HG02623 (cell line): Measurements from ENCODE around the gene GABRB2.
"Not testable (repeated sequence)": the region's sequence is repeated elsewhere in the genome, so short reads cannot be mapped to it uniquely, and the experiment has no call there.

Experiments used
- ATAC-seq: cut with Tn5 transposase; IDR thresholded peaks from one replicate; pipeline ENCODE4 v1.9.1; 2021; ENCODE audit warnings: moderate library complexity; ENCODE audit not compliant: unreplicated experiment

The GABRB2 gene

DNA sequence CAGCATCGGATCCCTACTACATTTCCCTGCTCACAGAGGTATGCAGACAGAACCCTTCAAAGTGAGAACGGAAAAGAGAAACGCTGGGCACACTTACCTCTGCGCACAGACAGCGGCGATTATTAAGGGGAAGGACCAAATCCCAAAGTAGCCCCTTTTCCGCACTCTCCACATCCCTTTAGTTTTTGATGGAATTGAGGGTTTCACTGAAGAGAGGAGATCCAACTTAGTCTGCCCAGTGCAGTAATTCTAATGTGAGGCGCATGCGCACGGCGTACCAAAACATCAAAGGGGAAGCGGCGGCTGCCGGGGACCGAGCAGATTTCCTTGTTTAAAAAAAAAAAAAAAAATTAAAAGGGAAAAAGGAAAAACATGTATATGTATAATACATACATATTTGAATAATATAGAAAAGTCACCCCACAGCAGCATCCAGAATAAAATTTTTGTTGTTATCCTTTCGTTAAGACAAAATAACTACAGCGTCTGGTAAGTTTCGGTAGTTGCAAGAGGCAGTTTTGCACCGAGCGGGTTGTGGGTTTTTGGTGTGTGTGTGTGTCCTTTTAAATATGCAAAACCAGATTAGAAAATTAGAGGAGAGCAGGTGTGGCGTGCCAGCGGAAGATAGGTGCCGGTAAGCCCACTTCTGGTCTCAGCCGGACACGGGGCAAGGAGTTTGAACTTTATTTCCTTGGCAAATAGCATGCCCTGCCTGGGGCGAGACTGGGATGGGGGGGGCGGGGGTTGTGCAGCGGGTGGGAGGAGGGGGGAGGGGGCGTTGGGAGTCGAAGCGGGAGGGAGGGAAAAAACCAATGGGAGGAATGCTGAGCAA, at the start of gene GABRB2:
Gene GABRB2, minus strand, starts transcription at position 256 of the 832 bp plus-strand sequence. Its CDS starts 82 bp downstream, at position 174.
- peak; percentile 58 for ATAC-seq

DNA sequence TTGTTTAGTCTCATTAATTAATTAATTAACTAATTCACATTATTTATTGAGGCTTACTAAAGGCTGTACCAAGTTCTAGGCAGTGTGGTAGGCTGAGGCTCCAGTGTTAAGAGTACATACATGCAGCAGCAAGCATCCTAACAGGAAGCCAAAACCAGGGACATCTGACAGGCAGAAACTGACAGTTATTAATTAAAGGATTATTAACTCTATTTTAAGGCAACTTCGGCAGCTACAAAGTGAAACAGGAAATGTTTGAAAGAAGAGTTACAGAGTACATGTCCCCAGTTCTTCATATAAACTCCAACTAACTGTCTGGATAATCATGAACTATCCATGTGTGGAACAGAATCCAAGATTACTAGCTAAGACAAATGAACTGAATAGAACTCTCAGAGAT, 39.3 kb upstream of the GABRB2 start:
- no peak for ATAC-seq

DNA sequence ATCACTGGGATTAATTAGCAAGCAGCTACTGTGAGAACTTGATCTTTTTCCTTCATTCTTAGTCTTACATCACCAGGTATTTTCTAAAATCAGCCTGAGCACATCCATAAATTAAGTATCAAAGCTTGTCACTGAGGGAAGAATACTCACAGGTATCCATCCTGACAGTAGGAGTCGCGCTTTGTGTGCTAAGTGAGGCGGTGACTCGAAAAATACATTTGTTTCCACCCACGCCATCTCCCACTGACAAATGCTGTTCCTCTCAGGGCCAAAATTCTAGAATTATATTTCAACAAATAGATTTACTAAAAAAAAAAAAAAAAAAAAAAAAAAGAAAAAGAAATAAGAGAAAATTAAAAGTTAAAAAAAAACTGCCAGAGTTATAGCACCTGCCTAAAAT, 34.1 kb upstream of the GABRB2 start:
- ATAC-seq = no peak

- ATAC-seq = no peak
Measured at GRCh38 chr5:161572914-161573313, 26.4 kb upstream of the GABRB2 start.

GRCh38 chr5:161566081-161566480, 19.6 kb upstream of the GABRB2 start:
- ATAC-seq = no peak

- ATAC-seq = no peak
Measured at GRCh38 chr5:161562446-161562845, 15.9 kb upstream of the GABRB2 start.

DNA sequence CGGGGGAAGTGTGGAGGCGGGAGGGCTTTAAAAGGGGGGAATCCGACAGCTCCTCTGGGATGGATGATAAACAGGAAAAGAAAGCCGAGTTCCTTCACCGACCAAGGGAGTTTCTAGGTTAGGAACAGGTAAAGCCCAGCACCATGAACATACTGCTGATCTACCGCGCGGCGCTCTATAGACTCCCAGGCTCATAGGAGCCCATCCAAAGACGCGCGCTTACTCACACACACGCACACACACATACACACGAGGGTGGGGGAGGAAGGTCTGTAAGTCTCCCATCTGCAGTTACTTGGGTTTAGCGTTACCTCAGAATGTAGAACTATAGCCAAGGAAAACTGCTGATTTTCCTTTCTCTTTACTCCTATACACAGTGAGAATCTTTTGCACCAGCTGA, 2.6 kb upstream of the GABRB2 start:
- no peak for ATAC-seq

DNA sequence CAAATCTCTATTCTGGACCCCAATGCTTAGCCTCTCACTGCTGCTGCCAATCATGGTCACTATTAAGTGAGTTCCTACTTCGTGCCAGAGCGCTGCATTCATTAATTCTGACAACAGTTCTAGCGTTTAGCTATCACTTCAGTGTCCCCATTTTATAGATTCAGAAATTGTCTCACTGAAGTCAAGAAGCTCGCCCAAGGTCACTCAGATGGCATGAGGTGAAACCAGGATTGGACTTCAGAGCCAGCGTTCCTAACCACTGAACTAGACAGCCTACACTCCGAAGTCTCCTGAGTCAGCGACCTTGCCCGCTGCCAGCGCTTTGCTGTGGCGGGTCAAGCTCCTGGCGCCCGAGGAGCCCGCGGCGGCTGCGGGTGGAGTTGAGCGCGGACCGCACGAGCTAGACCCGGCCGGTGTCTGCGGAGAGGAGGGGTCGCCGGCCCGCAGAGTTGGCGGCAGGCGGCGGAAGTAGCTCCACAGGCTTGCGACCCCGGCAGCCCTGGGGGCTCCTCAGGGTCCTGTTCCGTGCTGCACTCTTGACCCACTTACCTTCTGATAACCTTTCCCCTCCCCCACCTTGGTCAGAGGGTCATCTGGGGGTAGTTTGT, 2.1 kb upstream of the GABRB2 start:
- no peak for ATAC-seq

- no peak for ATAC-seq
Measured at GRCh38 chr5:161547738-161548486, 1.4 kb upstream of the GABRB2 start.

GRCh38 chr5:161547406-161547737, 847 bp upstream of the GABRB2 start:
- no peak for ATAC-seq

DNA sequence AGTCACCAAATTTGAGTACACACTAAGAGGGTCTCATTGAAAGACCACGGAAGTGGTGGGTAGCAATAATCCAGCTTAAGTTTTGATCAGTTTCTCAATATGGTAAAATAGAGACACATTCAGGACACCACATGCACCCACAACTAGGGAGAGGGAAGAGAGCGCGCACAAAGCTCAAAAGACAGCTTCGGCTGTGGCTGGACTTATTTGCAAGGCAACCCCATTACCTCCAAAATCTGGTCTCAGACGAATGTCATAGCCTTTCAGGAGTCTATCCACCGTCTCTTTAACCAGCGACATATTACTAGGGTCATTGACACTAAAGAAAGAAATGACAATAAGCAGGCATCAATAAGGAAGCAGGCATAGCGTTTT, 443 bp downstream of the GABRB2 start:
- ATAC-seq = no peak

- ATAC-seq = no peak
Measured at GRCh38 chr5:161545344-161546094, 1.0 kb downstream of the GABRB2 start.

- ATAC-seq = peak; percentile 44
Measured at GRCh38 chr5:161544350-161544765, 2.2 kb downstream of the GABRB2 start.

DNA sequence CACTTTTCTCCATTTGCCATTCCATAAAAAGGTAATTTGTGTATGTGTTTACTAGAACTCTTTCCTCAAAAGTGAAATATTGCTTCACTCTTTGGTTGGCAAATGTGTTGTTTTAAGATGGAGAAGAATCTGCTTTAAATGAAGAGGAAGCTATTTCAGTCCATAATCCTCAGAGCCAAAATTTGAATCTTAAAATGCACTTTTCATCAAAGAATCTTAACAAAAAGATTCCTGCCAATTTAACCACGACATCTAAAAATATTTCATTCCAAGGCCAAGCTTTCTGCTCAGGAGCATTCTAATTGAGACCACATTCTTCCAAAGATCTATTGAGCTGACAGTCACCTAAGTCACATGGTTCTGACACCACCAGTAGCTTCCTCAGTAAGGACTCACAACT, 7.5 kb downstream of the GABRB2 start:
- ATAC-seq = no peak

- ATAC-seq = peak; percentile 74
Measured at GRCh38 chr5:161535762-161536161, 10.8 kb downstream of the GABRB2 start.

GRCh38 chr5:161530700-161531099, 15.8 kb downstream of the GABRB2 start:
- no peak for ATAC-seq

GRCh38 chr5:161513942-161514341, 32.6 kb downstream of the GABRB2 start:
- ATAC-seq = no peak

- no peak for ATAC-seq
Measured at GRCh38 chr5:161507591-161507990, 38.9 kb downstream of the GABRB2 start.

- not testable (repeated sequence) for ATAC-seq
Measured at GRCh38 chr5:161505160-161505559, 41.4 kb downstream of the GABRB2 start.

DNA sequence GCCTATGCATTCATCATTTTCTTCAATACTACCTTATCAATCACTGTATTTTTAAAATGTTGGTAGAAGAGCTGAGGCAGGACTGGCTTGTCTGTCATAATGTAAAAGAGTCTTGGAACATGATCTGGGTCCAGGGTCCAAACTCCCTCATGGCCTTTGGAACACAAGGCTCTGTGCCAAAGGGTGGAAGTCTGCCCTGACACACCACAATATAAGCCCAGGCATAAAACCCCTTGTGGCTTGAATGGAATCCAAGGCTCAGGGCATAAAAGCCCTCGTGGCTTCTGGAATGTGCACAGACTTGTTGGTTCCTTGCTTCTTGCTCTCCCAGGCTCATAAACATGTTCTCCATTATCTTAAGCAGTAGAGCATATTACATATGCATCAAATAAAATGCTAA, 48.0 kb downstream of the GABRB2 start:
- no peak for ATAC-seq

GRCh38 chr5:161483721-161484120, 62.8 kb downstream of the GABRB2 start:
- ATAC-seq = no peak
